PC-3 (cell line): ENCODE results near the gene TIAM2.

ENCODE experiments used
- EZH2phosphoT487 ChIP-seq: fragments of 300-600 bp; sonication (generic); IDR thresholded peaks from 2 replicates; pipeline ENCODE4 v1.6.1; 2018; ENCODE audit warnings: mild to moderate bottlenecking, antibody characterized with exemption, low read length, borderline replicate concordance
- TF ChIP-seq, protein P1 (sequence below): fragments of 300-600 bp; sonication (generic); conservative IDR thresholded peaks from 2 replicates; pipeline ENCODE4 v1.5.1; 2017; ENCODE audit warnings: antibody characterized with exemption, low read depth, mild to moderate bottlenecking, low read length

DNA sequence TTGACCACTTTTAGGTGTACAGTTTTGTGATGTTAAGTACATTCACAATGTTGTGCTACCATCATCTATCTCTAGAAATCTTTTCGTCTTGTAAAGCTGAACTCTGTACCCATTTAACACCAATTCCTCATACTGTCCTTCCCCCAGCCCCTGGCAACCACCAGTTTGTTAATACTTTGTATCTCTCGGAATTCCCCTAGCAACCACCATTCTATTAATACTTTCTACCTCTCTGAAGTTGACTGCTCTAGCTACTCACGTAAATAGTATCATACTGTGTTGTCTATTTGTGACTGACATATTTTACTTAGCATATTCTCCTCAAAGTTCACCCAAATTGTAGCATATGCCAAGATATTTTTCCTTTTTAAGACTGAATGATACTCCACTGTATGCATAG lies 186.4 kb downstream of the TIAM2 start:
- TF ChIP-seq, protein P1, sequence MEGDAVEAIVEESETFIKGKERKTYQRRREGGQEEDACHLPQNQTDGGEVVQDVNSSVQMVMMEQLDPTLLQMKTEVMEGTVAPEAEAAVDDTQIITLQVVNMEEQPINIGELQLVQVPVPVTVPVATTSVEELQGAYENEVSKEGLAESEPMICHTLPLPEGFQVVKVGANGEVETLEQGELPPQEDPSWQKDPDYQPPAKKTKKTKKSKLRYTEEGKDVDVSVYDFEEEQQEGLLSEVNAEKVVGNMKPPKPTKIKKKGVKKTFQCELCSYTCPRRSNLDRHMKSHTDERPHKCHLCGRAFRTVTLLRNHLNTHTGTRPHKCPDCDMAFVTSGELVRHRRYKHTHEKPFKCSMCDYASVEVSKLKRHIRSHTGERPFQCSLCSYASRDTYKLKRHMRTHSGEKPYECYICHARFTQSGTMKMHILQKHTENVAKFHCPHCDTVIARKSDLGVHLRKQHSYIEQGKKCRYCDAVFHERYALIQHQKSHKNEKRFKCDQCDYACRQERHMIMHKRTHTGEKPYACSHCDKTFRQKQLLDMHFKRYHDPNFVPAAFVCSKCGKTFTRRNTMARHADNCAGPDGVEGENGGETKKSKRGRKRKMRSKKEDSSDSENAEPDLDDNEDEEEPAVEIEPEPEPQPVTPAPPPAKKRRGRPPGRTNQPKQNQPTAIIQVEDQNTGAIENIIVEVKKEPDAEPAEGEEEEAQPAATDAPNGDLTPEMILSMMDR, result no peak
- no peak for TF ChIP-seq EZH2phosphoT487
